GM12875 (cell line): ENCODE measurements around the gene RALY.

Experiments used
- H3K4me3 ChIP-seq: one replicate; pipeline ENCODE4 v1.5.1; 2011; ENCODE audit warnings: low read depth, low read length, control low read depth
- TF ChIP-seq, protein P1 (sequence below): IDR thresholded peaks from 2 replicates; pipeline ENCODE4 v1.5.1; 2011; ENCODE audit warnings: low read depth, mild to moderate bottlenecking, control low read depth, inconsistent platforms, low read length, moderate library complexity, borderline replicate concordance; ENCODE audit not compliant: insufficient read depth

The RALY gene

DNA sequence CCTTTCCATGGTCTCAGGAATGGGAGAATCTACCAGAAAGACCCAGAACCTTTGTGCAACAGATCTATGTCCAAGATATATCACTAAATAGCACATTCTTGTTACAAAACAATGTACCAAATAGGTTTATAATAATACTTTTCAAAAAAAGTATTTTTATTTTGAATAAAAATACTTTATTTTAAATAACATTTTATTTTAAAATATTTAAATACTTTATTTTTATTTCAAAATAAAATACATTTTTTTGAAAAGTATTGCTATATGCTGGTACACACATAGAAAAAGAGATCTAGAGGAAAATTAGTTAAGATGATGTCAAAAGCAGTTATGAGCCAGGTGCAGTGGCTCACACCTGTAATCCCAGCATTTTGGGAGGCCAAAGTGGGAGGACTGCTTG, 16.8 kb upstream of the RALY start:
- TF ChIP-seq, protein P1, sequence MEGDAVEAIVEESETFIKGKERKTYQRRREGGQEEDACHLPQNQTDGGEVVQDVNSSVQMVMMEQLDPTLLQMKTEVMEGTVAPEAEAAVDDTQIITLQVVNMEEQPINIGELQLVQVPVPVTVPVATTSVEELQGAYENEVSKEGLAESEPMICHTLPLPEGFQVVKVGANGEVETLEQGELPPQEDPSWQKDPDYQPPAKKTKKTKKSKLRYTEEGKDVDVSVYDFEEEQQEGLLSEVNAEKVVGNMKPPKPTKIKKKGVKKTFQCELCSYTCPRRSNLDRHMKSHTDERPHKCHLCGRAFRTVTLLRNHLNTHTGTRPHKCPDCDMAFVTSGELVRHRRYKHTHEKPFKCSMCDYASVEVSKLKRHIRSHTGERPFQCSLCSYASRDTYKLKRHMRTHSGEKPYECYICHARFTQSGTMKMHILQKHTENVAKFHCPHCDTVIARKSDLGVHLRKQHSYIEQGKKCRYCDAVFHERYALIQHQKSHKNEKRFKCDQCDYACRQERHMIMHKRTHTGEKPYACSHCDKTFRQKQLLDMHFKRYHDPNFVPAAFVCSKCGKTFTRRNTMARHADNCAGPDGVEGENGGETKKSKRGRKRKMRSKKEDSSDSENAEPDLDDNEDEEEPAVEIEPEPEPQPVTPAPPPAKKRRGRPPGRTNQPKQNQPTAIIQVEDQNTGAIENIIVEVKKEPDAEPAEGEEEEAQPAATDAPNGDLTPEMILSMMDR, result no peak
- no peak overlapping the region for H3K4me3 ChIP-seq

DNA sequence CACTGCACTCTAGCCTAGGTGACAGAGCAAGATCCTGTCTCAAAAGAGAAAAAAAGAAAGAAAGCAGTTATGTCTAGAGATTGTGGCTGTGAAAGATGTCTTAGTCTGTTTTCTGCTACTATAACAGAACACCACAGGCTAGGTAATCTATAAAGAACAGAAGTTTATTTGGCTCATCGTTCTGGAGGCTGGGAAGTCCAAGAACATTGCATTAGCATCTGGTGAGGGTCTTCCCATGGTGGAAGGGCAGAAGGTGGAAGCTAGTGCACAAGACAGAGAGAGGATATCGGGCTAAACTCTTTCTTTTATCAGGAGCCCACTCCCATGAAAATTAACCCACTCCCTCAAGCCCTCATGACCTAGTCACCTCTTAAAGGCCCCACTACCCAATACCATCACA, 16.2 kb upstream of the RALY start:
- TF ChIP-seq, protein P1, result no peak
- H3K4me3 ChIP-seq, result no peak overlapping the region

DNA sequence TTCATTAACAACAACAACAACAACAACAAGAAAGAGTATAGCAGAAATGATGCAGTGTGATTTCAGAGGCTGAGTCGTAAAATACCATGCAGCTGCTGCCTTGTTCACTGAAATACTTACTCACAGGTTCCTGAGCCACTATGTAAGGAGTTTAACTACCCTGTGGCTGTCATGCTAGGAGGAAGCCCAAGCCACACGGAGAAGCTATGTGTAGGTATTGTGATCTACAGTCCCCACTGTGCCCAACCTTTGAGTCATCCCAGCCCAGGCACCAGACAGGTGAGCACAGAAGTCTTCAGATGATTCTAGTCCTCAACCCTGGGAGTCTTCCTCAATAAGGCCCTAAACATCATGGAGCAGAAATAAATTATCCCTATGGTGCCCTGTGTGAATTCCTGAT, 14.6 kb upstream of the RALY start:
- TF ChIP-seq, protein P1, result no peak
- no peak overlapping the region for H3K4me3 ChIP-seq

DNA sequence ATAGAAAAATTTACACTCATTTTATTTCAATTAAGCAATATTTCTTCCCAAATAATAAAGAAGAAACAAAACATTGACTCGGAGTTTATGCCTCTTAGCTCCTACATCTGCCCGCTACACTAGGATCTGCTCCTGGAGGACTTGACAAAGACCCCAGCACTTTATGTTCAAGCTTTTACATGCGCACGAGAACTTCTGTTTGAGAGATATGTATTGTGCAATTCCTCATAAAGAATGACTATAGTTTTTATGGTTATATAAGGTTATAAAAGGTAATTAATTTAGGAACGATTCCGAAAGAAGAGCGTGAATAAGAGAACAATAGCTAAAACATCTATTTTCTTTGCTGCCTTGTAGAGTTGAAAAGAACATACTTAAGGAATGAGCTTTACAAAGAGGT, 12.4 kb upstream of the RALY start:
- TF ChIP-seq, protein P1, result no peak
- H3K4me3 ChIP-seq, result no peak overlapping the region

DNA sequence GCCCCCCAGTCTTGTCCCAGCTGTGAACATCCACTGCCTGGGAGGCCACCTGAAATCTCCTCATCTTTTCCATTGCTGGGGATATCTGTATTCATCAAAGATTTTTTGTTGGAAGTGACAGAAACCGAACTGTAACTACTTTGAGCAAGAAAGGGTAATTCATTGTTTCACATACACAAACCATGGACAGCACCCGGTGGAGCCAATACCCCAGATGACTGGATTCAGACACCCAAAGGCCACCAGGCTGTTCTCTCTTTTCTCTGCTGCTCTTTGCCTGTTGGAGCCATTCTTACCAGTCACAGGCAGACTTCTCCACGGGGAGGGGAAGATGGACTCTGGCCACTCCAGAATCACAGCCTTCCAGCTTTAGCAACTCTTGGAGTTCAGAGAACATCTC, 11.7 kb upstream of the RALY start:
- H3K4me3 ChIP-seq, result no peak overlapping the region
- TF ChIP-seq, protein P1, result no peak

DNA sequence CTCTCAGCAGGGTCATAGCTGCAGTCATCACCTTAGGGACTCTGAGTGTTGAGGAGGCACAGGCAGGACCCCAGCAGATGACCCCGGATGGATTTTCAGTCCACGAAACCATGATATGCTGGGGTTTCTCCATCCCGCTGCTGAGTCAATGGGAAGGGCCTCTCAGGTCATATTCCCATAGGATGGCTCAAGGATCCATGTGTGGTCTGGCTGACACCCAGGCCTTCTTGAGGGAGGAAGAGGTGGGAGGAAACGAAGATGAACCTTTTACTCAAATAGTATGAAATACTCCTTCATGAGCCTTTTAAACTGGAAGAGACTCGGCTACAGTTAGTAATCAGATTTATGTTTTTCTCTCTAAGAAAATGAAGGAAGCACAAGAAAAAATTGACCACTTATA, 10.3 kb upstream of the RALY start:
- H3K4me3 ChIP-seq, result no peak overlapping the region
- TF ChIP-seq, protein P1, result no peak

DNA sequence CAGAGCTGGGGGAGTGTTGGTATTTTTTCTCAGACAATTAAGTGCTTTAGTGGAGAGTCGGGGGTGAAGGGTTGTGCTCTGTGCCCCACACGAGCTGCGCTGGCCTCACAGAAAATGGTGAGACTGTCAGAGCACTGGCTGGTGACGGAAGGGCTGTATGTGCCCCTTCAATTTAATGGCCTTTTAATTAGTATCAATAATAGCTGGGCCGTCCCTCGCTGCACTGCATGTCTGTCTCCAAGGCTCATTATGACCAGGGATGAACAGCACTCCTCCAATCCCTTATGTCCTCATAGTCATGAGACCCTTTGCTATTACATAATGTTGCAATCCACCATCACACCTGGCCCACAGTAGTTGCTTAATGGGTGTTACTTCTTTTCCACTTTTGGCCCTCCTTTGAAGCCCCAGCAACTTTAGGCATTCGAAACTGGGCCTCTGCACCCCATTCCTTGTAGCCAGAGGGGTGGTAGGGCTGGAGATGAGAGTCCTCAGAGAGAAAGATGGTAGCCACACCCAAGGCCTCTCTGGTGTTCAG, 9.5 kb upstream of the RALY start:
- no peak overlapping the region for H3K4me3 ChIP-seq
- TF ChIP-seq, protein P1, result no peak
